GM12891 (cell line): ENCODE results near the gene SLC2A10.

Source experiments
- POLR2A ChIP-seq: IDR thresholded peaks from 2 replicates; pipeline ENCODE4 v1.6.1; 2011; ENCODE audit warnings: low read depth, low read length, control low read depth
- POLR2AphosphoS5 ChIP-seq: IDR thresholded peaks from 2 replicates; pipeline ENCODE4 v1.6.1; 2011; ENCODE audit warnings: low read depth, low read length, control low read depth
- POU2F2 ChIP-seq: IDR thresholded peaks from 2 replicates; pipeline ENCODE4 v1.6.1; 2011; ENCODE audit warnings: low read depth, mild to moderate bottlenecking, control low read depth, low read length, moderate library complexity
- SPI1 ChIP-seq: IDR thresholded peaks from 2 replicates; pipeline ENCODE4 v1.6.1; 2011; ENCODE audit warnings: low read depth, low read length, control low read depth
- TAF1 ChIP-seq: IDR thresholded peaks from 2 replicates; pipeline ENCODE4 v1.6.1; 2011; ENCODE audit warnings: low read depth, low read length, control low read depth

DNA sequence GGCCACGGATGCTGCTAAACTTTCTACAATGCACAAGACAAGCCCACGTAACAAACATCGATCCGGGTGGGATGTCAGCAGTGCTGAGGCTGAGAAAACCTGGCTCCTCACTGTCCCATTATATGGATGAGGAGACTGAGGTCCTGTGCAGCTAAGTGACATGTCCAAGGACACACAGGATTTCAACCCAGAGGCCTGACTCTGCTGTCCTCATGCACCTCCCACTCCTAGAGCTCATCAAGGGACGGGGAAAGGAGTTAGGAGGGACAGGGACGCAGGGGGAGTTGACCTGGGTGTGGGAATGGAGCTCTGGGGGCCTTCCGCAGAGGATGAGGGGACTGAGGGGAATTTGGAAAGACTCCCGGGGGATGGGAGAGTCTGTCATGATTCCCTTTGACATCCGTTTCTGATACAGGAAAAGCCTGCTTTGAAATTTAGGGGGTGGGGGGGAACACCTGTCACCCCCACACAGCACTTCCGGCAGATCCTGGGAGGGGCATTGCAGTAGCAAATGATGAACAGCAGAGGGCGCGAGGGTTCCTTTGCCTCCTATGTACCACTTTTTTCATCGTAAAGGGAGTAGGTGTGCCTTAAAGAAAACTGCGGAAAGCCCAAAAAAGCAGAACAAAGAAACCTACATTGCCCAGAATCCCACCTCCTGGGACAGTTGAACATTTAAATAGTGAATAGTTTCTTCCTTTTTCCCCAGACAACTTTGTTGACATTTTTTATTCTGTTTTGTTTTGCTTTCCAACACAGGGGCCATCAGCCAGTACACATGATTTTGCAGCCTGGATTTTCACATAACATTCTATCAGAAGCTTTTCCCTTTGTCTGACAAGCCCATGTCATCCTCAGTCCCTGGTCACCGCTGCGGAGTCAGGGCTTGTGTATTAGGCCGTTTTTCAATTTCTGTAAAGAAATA lies 48.6 kb downstream of the SLC2A10 start:
- TF ChIP-seq POLR2A (no peak), POLR2AphosphoS5 (no peak), TAF1 (no peak), POU2F2 (no peak), SPI1 (no peak)
